ENCODE data around the gene CAMK2D.
A peak's percentile ranks its signal among the peaks of the same experiment; 100 is the strongest.

The CAMK2D gene

GRCh38 chr4:113637823-113638561 lies 123.5 kb downstream of the CAMK2D start:
- no peak for DNase-seq (ENCODE audit: low spot score)

GRCh38 chr4:113637363-113637762 lies 124.2 kb downstream of the CAMK2D start:
- DNase-seq (ENCODE audit: low spot score) = peak; percentile 14

- peak; percentile 20 for DNase-seq (ENCODE audit: low spot score)
Measured at GRCh38 chr4:113636877-113637276, 124.7 kb downstream of the CAMK2D start.

GRCh38 chr4:113636438-113636818 lies 125.1 kb downstream of the CAMK2D start:
- DNase-seq (ENCODE audit: low spot score) = no peak

GRCh38 chr4:113635739-113636437 lies 125.7 kb downstream of the CAMK2D start:
- DNase-seq (ENCODE audit: low spot score) = peak; percentile 46

GRCh38 chr4:113634081-113634969 lies 127.2 kb downstream of the CAMK2D start:
- no peak for DNase-seq (ENCODE audit: low spot score)

GRCh38 chr4:113633467-113633866 lies 128.1 kb downstream of the CAMK2D start:
- DNase-seq (ENCODE audit: low spot score) = no peak

GRCh38 chr4:113628711-113629110 lies 132.8 kb downstream of the CAMK2D start:
- DNase-seq (ENCODE audit: low spot score) = no peak

GRCh38 chr4:113627321-113627720 lies 134.2 kb downstream of the CAMK2D start:
- no peak for DNase-seq (ENCODE audit: low spot score)

GRCh38 chr4:113625902-113626301 lies 135.6 kb downstream of the CAMK2D start:
- no peak for DNase-seq (ENCODE audit: low spot score)

- DNase-seq (ENCODE audit: low spot score) = no peak
Measured at GRCh38 chr4:113623274-113623894, 138.2 kb downstream of the CAMK2D start.

- DNase-seq (ENCODE audit: low spot score) = no peak
Measured at GRCh38 chr4:113621633-113622032, 139.9 kb downstream of the CAMK2D start.

GRCh38 chr4:113620032-113620431 lies 141.5 kb downstream of the CAMK2D start:
- DNase-seq (ENCODE audit: low spot score) = no peak

GRCh38 chr4:113619526-113619925 lies 142.0 kb downstream of the CAMK2D start:
- no peak for DNase-seq (ENCODE audit: low spot score)

GRCh38 chr4:113618205-113618604 lies 143.3 kb downstream of the CAMK2D start:
- peak; percentile 25 for DNase-seq (ENCODE audit: low spot score)

- DNase-seq (ENCODE audit: low spot score) = no peak
Measured at GRCh38 chr4:113617195-113617594, 144.3 kb downstream of the CAMK2D start.

- no peak for DNase-seq (ENCODE audit: low spot score)
Measured at GRCh38 chr4:113616443-113616842, 145.1 kb downstream of the CAMK2D start.

- DNase-seq (ENCODE audit: low spot score) = no peak
Measured at GRCh38 chr4:113614414-113614813, 147.1 kb downstream of the CAMK2D start.

- DNase-seq (ENCODE audit: low spot score) = no peak
Measured at GRCh38 chr4:113613503-113613902, 148.0 kb downstream of the CAMK2D start.

- no peak for DNase-seq (ENCODE audit: low spot score)
Measured at GRCh38 chr4:113610537-113610936, 151.0 kb downstream of the CAMK2D start.

GRCh38 chr4:113607998-113608397 lies 153.5 kb downstream of the CAMK2D start:
- DNase-seq (ENCODE audit: low spot score) = no peak

GRCh38 chr4:113607147-113607720 lies 154.3 kb downstream of the CAMK2D start:
- no peak for DNase-seq (ENCODE audit: low spot score)

Data from AG20443 (cell line).